DND-41 (cell line): ENCODE data around the gene L3MBTL2.

Experiments used
- CTCF ChIP-seq: IDR thresholded peaks from 2 replicates; pipeline ENCODE4 v1.5.1; 2012; ENCODE audit warnings: borderline replicate concordance, low read length, moderate library complexity, mild to moderate bottlenecking; ENCODE audit not compliant: poor library complexity, severe bottlenecking; ENCODE audit errors: extremely low read depth
- EZH2 ChIP-seq: IDR thresholded peaks from 3 replicates; pipeline ENCODE4 v1.6.1; 2012; ENCODE audit warnings: borderline replicate concordance, low read depth, mild to moderate bottlenecking, moderate library complexity, low read length, inconsistent platforms; ENCODE audit not compliant: severe bottlenecking

GRCh38 chr22:41222846-41223507, 17.9 kb downstream of the L3MBTL2 start:
- TF ChIP-seq CTCF (no peak), EZH2 (no peak)
